Embryonic facial prominence (tissue), 1 donor: ENCODE data around the gene RNF223.

Source experiments
- DNase-seq: peaks from one replicate; pipeline ENCODE4 v3.0.0-alpha.2; 2016; ENCODE audit errors: extremely low spot score

Gene RNF223

GRCh38 chr1:1027791-1028190 is 46.3 kb downstream of the RNF223 start:
- no peak for DNase-seq

DNA sequence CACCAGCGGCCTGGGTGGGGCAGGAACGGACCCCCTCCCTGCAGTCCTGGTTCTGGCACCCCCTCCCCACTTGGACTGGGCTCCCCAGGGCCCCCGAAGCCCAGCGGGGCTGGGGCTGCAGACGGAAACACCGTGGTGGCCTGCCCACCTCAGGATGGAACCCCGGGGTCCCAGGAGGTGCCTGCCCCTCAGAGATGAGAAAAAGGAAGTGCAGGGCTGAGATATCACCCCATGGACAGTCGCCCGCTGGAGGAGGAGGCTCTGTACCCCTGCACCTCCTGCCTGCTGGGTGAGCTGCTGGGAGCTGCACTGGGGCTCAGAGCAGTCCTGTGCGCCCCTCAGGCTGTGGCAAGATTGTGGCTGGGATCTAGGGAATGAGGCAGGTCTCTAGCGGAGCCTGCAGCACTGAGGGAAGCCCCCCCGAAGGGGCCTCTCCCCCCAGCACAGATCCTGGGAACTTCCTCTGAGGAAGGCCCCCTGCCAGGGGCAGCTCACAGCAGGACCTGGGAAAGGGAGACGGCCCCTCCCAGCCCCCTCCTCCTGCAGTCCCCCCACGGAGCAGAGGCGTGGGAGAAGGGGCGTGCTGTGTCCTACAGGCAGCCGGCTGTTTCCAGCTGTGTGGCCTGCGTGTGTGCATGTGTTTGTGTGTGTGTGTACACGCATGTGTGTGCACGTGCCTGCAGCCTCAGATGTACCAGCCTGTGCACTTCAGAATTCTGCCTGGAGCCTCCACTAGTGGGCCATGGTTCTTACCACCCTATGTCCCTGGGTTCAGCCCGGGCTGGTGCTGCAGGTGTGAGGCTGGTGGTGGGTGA is 47.3 kb downstream of the RNF223 start:
- no peak for DNase-seq

DNA sequence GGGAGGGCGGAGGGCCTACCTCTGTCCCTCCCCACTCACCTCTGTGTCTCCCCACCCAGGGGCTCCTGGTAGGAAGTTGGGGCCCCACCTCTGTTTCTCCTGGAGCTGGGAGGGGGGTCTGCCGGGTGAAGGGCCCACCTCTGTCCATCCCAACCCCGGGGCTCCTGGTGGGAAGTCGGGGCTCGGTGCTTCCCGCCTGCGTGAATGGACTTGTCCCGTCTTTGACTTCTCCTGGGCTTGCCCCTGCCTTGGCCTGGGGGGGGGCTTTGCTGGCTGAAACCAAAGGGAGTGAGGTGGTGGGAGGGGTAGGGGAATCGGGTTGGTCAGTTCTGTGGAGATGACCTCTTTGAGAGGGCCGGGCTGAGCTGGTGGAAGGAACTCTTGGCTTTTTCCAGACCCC is 48.4 kb downstream of the RNF223 start:
- DNase-seq: no peak

- no peak for DNase-seq
These were observed 49.1 kb downstream of the RNF223 start for GRCh38 chr1:1024771-1025699.

DNA sequence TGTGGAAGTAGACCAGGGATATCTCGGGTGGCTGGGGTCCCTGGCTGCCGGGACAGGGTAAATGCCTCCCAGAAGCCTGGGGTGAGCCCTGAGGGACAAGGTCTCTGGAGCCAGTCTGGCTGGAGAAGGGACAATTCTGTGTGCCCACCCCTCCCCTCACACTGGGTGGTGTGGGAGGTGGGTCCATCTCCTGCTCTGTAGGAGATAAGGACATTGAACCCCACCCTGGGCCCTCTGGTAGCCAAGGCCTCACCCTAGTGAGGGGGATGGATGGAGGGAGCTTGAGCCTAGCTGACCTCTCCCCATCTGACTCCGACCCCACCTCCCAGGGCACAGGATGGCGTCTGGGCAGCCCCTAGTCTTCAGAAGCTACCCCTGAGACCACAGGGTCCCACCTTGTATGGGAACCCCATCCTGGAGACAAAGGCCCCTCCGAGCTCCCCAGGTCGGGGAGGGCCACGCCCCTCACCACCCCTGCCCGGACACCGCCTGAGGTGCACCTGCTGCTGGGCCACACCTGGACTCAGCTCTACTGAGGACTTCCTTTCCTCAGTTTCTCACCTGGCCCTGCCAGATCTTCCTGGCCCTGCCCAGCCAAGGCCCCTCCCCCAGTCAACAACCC is 49.8 kb downstream of the RNF223 start:
- no peak for DNase-seq

- no peak for DNase-seq
These were observed 50.4 kb downstream of the RNF223 start for GRCh38 chr1:1023700-1024099.

DNA sequence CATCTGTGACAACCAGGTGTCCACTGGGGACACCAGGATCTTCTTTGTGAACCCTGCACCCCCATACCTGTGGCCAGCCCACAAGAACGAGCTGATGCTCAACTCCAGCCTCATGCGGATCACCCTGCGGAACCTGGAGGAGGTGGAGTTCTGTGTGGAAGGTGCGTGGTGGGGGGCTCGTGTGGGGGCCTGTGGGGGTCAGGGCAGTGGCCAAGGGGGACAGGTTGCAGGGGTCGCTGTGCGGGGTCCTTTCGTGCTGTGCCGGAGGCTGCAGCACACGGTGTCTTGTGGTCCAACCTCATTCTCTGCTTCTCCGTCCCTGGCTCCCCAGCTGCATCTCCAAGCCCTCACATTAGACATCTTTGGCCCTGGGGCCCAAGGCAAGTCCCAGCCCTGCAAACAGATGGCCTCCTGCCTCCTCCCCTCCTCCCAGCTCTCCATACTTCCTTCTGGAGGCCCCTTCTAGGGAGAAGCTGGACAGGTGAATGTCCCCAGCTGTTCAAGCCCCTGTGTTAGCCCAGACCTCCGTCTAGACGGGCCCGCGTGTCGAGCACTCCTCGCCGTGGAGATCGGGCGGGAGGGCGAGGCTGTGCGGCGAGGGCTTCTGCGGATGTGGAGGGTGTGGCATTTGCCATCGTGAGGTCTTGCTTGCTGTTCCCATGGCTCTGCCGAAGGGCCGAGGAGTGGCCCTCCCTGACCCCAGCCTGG is 51.6 kb downstream of the RNF223 start:
- DNase-seq: no peak

GRCh38 chr1:1021920-1022259 is 52.2 kb downstream of the RNF223 start:
- no peak for DNase-seq

- DNase-seq: no peak
These were observed 52.8 kb downstream of the RNF223 start for GRCh38 chr1:1021010-1021919.
